GM19025 (cell line): ENCODE data around the gene SMIM24.

Source experiments
- ATAC-seq: cut with Tn5 transposase; IDR thresholded peaks from one replicate; pipeline ENCODE4 v1.9.1; 2021; ENCODE audit warnings: mild to moderate bottlenecking, low read depth, moderate library complexity; ENCODE audit not compliant: unreplicated experiment

SMIM24 gene

GRCh38 chr19:3499738-3500428 lies 19.6 kb upstream of the SMIM24 start:
- no peak for ATAC-seq

- no peak for ATAC-seq
These were observed 17.6 kb upstream of the SMIM24 start for GRCh38 chr19:3497757-3498520.

GRCh38 chr19:3496392-3497273 lies 16.3 kb upstream of the SMIM24 start:
- ATAC-seq = no peak

GRCh38 chr19:3494559-3494958 lies 14.2 kb upstream of the SMIM24 start:
- ATAC-seq = no peak

- no peak for ATAC-seq
These were observed 13.7 kb upstream of the SMIM24 start for GRCh38 chr19:3494051-3494450.

- no peak for ATAC-seq
These were observed 13.3 kb upstream of the SMIM24 start for GRCh38 chr19:3493651-3494050.

GRCh38 chr19:3492919-3493318 lies 12.6 kb upstream of the SMIM24 start:
- no peak for ATAC-seq

- no peak for ATAC-seq
These were observed 12.0 kb upstream of the SMIM24 start for GRCh38 chr19:3492131-3492839.

- no peak for ATAC-seq
These were observed 11.2 kb upstream of the SMIM24 start for GRCh38 chr19:3491396-3492119.

- ATAC-seq = no peak
These were observed 2.9 kb upstream of the SMIM24 start, which contains the start of gene SMIM44 for GRCh38 chr19:3483226-3483628. TSS of gene SMIM44 (minus strand) at chr19:3483441. CDS start at chr19:3483403, 38 bp downstream.

- no peak for ATAC-seq
These were observed 2.3 kb upstream of the SMIM24 start for GRCh38 chr19:3482507-3483225.

GRCh38 chr19:3481241-3482090 lies 1.1 kb upstream of the SMIM24 start:
- ATAC-seq = no peak

- ATAC-seq = no peak
These were observed 500 bp downstream of the SMIM24 start for GRCh38 chr19:3479834-3480215.

GRCh38 chr19:3479177-3479833 lies 1.0 kb downstream of the SMIM24 start:
- ATAC-seq = no peak

GRCh38 chr19:3478409-3479176 lies 1.7 kb downstream of the SMIM24 start:
- ATAC-seq = no peak

- no peak for ATAC-seq
These were observed 2.4 kb downstream of the SMIM24 start for GRCh38 chr19:3477951-3478350.

- no peak for ATAC-seq
These were observed 2.8 kb downstream of the SMIM24 start for GRCh38 chr19:3477506-3477905.
